ENCODE measurements around the gene GLDN.

DNA sequence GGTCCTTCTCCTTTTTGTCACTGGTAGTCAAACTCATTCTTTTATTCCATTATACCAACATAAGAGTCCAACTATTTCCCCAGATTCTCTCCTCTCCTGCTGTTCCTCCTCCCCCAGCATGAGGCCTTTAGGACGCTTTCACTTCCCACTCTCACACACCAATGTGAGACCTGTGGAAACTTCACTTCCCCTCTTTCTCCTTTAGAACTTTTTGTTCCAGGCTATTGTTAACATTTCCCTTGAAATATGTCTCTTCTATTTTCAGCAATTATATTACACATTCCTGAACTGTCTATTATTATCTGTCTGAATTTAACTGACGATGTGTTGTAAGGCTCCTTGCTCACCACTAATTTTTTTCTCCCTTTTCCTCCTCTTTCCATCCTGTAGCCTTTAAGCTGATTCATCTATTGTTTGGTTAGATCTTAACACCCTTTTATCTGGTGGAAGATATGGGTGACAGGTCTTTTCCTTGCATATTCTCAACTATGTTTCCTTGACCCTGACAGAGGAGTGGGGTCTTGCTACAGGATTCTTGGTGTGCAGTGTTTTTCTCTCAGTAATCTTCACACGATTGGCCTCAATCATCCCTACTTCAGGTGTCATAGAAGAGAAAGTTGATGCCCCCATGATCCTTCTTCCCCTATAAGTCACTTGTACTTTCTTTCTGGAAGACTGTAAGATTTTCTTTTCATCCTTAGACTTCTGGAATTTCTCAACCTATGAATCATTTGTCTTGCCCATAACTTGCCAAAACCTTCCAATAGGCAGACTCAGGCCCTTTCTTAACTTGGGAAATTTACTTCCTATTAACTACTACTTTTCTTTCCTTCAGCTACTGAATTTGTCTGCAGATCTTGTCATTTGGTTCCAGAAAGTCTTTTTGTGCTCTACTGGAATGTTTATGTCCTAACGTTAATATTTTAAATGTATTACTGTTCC lies 9.0 kb upstream of the GLDN start:
- TF ChIP-seq, protein P1, sequence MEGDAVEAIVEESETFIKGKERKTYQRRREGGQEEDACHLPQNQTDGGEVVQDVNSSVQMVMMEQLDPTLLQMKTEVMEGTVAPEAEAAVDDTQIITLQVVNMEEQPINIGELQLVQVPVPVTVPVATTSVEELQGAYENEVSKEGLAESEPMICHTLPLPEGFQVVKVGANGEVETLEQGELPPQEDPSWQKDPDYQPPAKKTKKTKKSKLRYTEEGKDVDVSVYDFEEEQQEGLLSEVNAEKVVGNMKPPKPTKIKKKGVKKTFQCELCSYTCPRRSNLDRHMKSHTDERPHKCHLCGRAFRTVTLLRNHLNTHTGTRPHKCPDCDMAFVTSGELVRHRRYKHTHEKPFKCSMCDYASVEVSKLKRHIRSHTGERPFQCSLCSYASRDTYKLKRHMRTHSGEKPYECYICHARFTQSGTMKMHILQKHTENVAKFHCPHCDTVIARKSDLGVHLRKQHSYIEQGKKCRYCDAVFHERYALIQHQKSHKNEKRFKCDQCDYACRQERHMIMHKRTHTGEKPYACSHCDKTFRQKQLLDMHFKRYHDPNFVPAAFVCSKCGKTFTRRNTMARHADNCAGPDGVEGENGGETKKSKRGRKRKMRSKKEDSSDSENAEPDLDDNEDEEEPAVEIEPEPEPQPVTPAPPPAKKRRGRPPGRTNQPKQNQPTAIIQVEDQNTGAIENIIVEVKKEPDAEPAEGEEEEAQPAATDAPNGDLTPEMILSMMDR (IDR thresholded peaks at IDR 0.05), result no peak
- no peak for TF ChIP-seq POLR2A (IDR thresholded peaks at IDR 0.05)
